Ovary (tissue), 3 donors: ENCODE measurements around the gene ZNF385A.

Experiments
- POLR2A ChIP-seq: fragments of 450-650 bp; IDR thresholded peaks from one replicate; pipeline ENCODE4 v1.6.1; 2017; ENCODE audit warnings: antibody characterized with exemption, mild to moderate bottlenecking, moderate library complexity
- TF ChIP-seq, protein P1 (sequence below), 3 donors: fragments of 450-650 bp in 2 of 3; fragments of 200-600 bp in 1 of 3; IDR thresholded peaks; one replicate each; pipeline versions ENCODE4 v1.5.1 to v1.8.0; 2016 to 2022; ENCODE audit warnings: antibody characterized with exemption in 3 of 3, mild to moderate bottlenecking in 1 of 3
- donor health status: DM: no; HTN: no; CAD: no.

DNA sequence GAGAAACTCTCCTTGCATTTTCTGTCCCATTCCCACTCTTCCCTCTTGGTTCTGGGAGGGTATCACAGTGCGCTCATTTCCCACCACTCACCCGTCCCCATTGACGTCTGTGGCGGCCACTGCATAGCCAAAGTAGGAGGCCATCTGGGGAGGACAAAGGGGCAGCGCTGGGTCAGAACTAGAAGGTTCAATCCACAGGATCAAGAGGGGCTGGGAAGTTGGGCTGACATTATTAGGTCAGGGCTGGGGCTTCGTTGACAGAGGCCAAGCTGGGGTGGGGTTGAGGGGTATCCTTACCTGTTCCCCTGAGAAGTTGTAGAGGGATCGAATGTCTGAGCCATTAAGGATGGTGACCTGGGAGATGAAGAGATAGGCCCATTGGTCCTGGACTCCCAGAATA, 21.0 kb upstream of the ZNF385A start:
- TF ChIP-seq, protein P1, sequence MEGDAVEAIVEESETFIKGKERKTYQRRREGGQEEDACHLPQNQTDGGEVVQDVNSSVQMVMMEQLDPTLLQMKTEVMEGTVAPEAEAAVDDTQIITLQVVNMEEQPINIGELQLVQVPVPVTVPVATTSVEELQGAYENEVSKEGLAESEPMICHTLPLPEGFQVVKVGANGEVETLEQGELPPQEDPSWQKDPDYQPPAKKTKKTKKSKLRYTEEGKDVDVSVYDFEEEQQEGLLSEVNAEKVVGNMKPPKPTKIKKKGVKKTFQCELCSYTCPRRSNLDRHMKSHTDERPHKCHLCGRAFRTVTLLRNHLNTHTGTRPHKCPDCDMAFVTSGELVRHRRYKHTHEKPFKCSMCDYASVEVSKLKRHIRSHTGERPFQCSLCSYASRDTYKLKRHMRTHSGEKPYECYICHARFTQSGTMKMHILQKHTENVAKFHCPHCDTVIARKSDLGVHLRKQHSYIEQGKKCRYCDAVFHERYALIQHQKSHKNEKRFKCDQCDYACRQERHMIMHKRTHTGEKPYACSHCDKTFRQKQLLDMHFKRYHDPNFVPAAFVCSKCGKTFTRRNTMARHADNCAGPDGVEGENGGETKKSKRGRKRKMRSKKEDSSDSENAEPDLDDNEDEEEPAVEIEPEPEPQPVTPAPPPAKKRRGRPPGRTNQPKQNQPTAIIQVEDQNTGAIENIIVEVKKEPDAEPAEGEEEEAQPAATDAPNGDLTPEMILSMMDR (IDR thresholded peaks at IDR 0.05): no peak
- no peak for TF ChIP-seq POLR2A
